Heart left ventricle (tissue), 16 donors: Measurements from ENCODE around the gene SPSB4. TPM values are rescaled to one million over a fixed set of nuclear protein-coding genes. Genes with fewer than 3 reads are reported as not detected.

Source experiments
- ATAC-seq, 4 donors: fragments of 200-7000 bp; cut with Tn5 transposase; one replicate each; pipeline ENCODE4 v1.9.1; 2020 to 2022; ENCODE audit warnings: moderate library complexity in 4 of 4, mild to moderate bottlenecking in 3 of 4, moderate number of reproducible peaks in 1 of 4
- DNase-seq, 5 donors: peaks; one replicate each; pipeline ENCODE4 v3.0.0-alpha.2; 2020
- H3K27ac ChIP-seq, 12 donors: fragments of 200-600 bp; sonication (generic) in 4 of 12; one replicate each; pipeline versions ENCODE4 v1.5.0 to v1.8.0; 2016 to 2022; ENCODE audit warnings: mild to moderate bottlenecking in 2 of 12
- H3K27me3 ChIP-seq, 9 donors: fragments of 200-600 bp; sonication (generic) in 2 of 9; one replicate each; pipeline versions ENCODE4 v1.5.1 to v1.8.0; 2016 to 2022; ENCODE audit warnings: mild to moderate bottlenecking in 3 of 9
- H3K36me3 ChIP-seq, 9 donors: fragments of 200-600 bp; sonication (generic) in 2 of 9; one replicate each; pipeline versions ENCODE4 v1.5.0 to v1.8.0; 2018 to 2022; ENCODE audit warnings: mild to moderate bottlenecking in 2 of 9
- H3K4me1 ChIP-seq, 12 donors: fragments of 200-600 bp; sonication (generic) in 4 of 12; one replicate each; pipeline versions ENCODE4 v1.5.0 to v1.8.0; 2016 to 2022; ENCODE audit warnings: mild to moderate bottlenecking in 3 of 12
- H3K4me3 ChIP-seq, 12 donors: fragments of 200-600 bp; sonication (generic) in 4 of 12; one replicate each; pipeline versions ENCODE4 v1.5.0 to v1.8.0; 2017 to 2022; ENCODE audit warnings: mild to moderate bottlenecking in 9 of 12, moderate library complexity in 4 of 12
- H3K9me3 ChIP-seq, 12 donors: fragments of 200-600 bp; sonication (generic) in 4 of 12; one replicate each; pipeline versions ENCODE4 v1.5.0 to v1.8.0; 2016 to 2022; ENCODE audit warnings: mild to moderate bottlenecking in 1 of 12
- POLR2A ChIP-seq, 2 donors: fragments of 450-650 bp; IDR thresholded peaks; one replicate each; pipeline ENCODE4 v1.6.1; 2017; ENCODE audit warnings: antibody characterized with exemption in 2 of 2, mild to moderate bottlenecking in 2 of 2, moderate library complexity in 2 of 2
- WGBS, 4 donors: extraction: QIAGEN DNeasy Blood & Tissue Kit in 2 of 4; methylation state at CpG; one replicate each; pipeline versions ENCODE4 v1.1.5 to v1.1.7; 2013 to 2018; 5-methylcytosine and 5-hydroxymethylcytosine counted together
- intact Hi-C, 10 donors: fragments of 100-400 bp; cut with DNase I; formaldehyde crosslinking; loops; one replicate each; pipeline versions ENCODE4 v1.11.1 to v1.14.2; 2022
- polyA plus RNA-seq, 2 donors: library from polyadenylated mRNA; stranded (reverse); fragments of 200-250 nt; gene quantifications; one replicate each; pipeline ENCODE4 v1.2.3, GENCODE V29; 2013
- total RNA-seq, 9 donors: library from RNA; depleted of rRNA in 2 of 9; stranded (reverse); fragments of >200 nt in 2 of 9; fragmentation: NEBNext Ultra II Directional in 3 of 9; extraction: Animal tissue kit (Norgen Biotek cat#: 25700) in 3 of 9; gene quantifications; one replicate each; pipeline versions ENCODE4 v1.1.0 to v1.2.4, GENCODE V29; 2016 to 2023
- TF ChIP-seq, protein P1 (sequence below), 12 donors: fragments of 200-600 bp; sonication (generic) in 4 of 12; IDR thresholded peaks; one replicate each; pipeline versions ENCODE4 v1.5.0 to v1.8.0; 2018 to 2022; ENCODE audit warnings: antibody characterized with exemption in 12 of 12, mild to moderate bottlenecking in 5 of 12
- donor health status: ischemic (EF 13 %, LVEDD 7.1; RV severe dilation, severe dysfunction).
- donor health status: healthy with polysubstance abuse.
- donor health status: DM: no; HTN: yes; CAD: no.
- donor health status: DM: no; HTN: no; CAD: no.
- donor health status: ischemic (EF 25% LVEDD 6.9; RV normal size, moderate dysfunction).
- donor health status: ischemic (EF 25% LVEDD 5.7; RV mildly dilated, moderate dysfunction).
- donor health status: healthy.
- donor health status: DM: yes; HTN: yes; CAD: no.
- donor health status: ischemic (EF 35%, LVEDD 5.7; RV mildly dilated, moderate dysfunction).
- donor health status: nonischemic (EF 11% LVEDD 7.7; RV severe dilation, severe dysfunction).
- donor health status: DM: yes; HTN: yes; CAD: no.
- donor health status: PGD.
- donor health status: ischemic (EF 29% LVEDD 5.4; RV normal size, mild dysfunction).
- donor health status: nonischemic (EF 23%, LVEDD 6.1; RV moderate dilation, normal function).

Gene SPSB4
- total and polyA plus RNA-seq, 11 donors = 3.3 to 11.1 (median 4.8) TPM

DNA sequence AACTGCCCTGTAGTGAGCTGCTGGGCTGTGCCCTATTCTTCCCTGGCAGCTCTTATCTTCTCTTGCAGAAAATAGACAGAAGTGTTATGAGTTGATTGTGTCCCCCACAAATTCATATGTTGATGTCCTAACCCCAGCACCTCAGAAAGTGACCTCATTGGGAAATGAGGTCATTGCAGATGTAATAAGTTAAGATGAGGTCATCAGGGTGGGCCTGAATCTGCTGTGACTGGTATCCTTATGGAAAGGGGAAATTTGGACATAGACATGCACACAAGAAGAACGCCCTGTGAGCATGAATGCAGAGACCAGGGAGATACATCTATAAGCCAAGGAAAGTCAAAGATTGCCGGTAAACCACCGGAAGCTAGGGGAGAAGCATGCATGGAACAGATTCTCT, 49.0 kb downstream of the SPSB4 start:
- Histone ChIP-seq H3K4me1 (peaks cover 0 to 31% (median 12%) of the 10 kb centered on the region in 12 donors), H3K27ac (no peak overlapping the region), H3K36me3 (no peaks in the 10 kb centered on the region), H3K9me3 (no peaks in the 10 kb centered on the region), H3K4me3 (no peak overlapping the region), H3K27me3 (no peaks in the 10 kb centered on the region)
- 89 to 97% (median 96%) methylated on average over 3 of the region's 3 CpGs for WGBS, 4 donors
- DNase-seq (no peak), ATAC-seq (no peak)
- no peak for TF ChIP-seq POLR2A (IDR thresholded peaks at IDR 0.05)
- TF ChIP-seq, protein P1, sequence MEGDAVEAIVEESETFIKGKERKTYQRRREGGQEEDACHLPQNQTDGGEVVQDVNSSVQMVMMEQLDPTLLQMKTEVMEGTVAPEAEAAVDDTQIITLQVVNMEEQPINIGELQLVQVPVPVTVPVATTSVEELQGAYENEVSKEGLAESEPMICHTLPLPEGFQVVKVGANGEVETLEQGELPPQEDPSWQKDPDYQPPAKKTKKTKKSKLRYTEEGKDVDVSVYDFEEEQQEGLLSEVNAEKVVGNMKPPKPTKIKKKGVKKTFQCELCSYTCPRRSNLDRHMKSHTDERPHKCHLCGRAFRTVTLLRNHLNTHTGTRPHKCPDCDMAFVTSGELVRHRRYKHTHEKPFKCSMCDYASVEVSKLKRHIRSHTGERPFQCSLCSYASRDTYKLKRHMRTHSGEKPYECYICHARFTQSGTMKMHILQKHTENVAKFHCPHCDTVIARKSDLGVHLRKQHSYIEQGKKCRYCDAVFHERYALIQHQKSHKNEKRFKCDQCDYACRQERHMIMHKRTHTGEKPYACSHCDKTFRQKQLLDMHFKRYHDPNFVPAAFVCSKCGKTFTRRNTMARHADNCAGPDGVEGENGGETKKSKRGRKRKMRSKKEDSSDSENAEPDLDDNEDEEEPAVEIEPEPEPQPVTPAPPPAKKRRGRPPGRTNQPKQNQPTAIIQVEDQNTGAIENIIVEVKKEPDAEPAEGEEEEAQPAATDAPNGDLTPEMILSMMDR (IDR thresholded peaks at IDR 0.05) = no peak
- intact Hi-C loops = loop anchor here in 4 of 10 donors (5.0 to 10.0 kb wide), 4 partner anchors 45 to 205 kb away; partner anchors contain the start of gene SPSB4 (in 2 of the 4)

DNA sequence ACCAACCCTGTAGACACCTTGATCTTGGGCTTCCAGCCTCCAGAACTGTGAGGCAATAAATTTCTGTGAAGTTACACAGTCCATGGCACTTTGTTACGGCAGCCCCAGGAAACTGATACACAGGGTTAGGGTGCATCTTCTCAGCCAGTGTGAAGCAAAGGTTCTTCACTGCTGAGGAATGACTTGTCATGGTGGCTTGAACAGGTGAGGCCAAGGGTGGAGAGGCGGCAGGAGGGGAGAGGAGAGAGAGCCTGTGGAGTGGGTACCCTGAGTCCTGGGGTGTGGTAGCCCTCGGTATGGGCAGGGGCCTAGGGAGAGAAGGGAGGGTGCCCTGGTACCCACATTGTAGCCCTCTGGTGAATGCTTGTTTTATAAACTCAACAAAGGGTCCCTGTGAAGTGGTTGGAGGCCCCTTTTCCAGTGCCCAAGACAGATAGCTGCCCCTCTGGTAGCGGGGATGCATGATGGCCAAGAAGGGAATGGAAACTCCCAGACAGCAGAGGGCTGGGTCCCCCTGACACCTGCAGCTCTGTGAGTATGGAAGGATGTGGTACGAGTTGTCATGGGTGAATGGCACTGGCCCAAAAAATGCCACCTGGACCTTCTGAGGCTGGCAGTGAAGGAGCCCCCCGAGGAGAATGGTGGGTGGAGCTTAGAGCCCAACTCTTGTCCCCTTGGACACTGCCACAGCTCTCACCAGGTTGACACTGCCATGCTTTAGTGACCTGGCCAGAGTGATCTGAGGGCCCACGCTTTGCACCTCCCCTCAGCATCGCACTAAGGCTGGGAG, 49.6 kb downstream of the SPSB4 start:
- Histone ChIP-seq H3K27me3 (no peaks in the 10 kb centered on the region), H3K36me3 (no peaks in the 10 kb centered on the region), H3K4me1 (peaks cover 0 to 25% (median 7%) of the 10 kb centered on the region in 12 donors), H3K9me3 (no peaks in the 10 kb centered on the region), H3K27ac (no peak overlapping the region), H3K4me3 (no peak overlapping the region)
- WGBS, 4 donors = 89 to 97% (median 93%) methylated on average over 6 to 8 of the region's 8 CpGs
- intact Hi-C loops = loop anchor here in 4 of 10 donors (5.0 to 10.0 kb wide), 4 partner anchors 46 to 206 kb away; partner anchors contain the start of gene SPSB4 (in 2 of the 4)
- TF ChIP-seq, protein P1 (IDR thresholded peaks at IDR 0.05) = no peak
- no peak for TF ChIP-seq POLR2A (IDR thresholded peaks at IDR 0.05)
- DNase-seq (no peak), ATAC-seq (no peak)

DNA sequence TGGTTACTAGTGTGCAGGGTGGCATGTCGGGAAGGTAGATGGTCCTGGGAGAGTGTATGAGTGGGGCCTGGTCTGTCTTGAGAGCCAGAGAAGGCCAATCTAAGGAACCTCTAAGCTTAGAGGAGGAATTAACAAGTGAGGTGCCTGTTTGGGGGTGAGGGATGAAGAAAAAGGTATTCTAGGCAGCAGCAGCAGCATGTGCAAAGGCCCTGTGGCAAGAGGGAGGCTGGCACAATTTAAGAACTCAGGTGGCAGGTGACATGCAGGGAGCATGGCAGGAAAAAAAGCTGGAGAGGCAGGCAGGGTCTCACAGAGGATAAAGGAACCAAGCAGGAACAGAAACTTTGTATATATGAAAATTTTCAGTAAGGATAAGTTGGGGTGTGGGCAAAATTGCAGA, 51.2 kb downstream of the SPSB4 start:
- TF ChIP-seq POLR2A (IDR thresholded peaks at IDR 0.05) = no peak
- TF ChIP-seq, protein P1 (IDR thresholded peaks at IDR 0.05) = no peak
- no peak overlapping the region for H3K4me3 ChIP-seq
- 96 to 100% (median 97%) methylated on average over 1 of the region's 1 CpG for WGBS, 4 donors
- no peaks in the 10 kb centered on the region for H3K9me3 ChIP-seq
- intact Hi-C loops = loop anchor here in 4 of 10 donors (5.0 to 10.0 kb wide), 4 partner anchors 48 to 208 kb away; partner anchors contain the start of gene SPSB4 (in 2 of the 4)
- DNase-seq = no peak
- peaks cover 0 to 13% (median 0%) of the 10 kb centered on the region in 12 donors for H3K4me1 ChIP-seq
- H3K27me3 ChIP-seq = no peaks in the 10 kb centered on the region
- H3K27ac ChIP-seq = no peak overlapping the region
- H3K36me3 ChIP-seq = no peaks in the 10 kb centered on the region
- no peak for ATAC-seq

DNA sequence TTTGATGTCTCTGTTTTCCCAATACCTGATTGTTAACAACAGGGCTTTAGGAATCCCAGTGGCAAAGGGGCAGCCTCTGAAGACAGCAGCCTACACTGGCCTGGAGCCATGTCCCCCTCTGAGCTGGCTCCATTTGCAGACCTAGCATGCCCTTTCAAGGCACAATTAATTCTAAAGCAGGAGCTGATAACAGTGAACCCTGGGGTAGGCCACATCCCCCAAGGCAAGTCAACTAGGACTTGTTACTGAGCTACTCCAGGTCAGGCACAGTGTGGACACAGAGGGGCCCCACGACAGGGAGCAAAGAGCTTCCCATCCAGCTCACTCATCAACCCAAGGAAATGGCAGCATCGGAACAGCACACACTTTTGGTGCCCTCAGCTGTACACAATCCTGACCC, 51.9 kb downstream of the SPSB4 start:
- no peaks in the 10 kb centered on the region for H3K36me3 ChIP-seq
- 68 to 89% (median 73%) methylated on average over 2 of the region's 2 CpGs for WGBS, 4 donors

More for the DNA sequence above, 51.9 kb downstream of the SPSB4 start:
- ATAC-seq (no peak), DNase-seq (no peak)
- no peak overlapping the region for H3K4me3 ChIP-seq
- intact Hi-C loops = loop anchor here in 4 of 10 donors (5.0 to 10.0 kb wide), 4 partner anchors 48 to 208 kb away; partner anchors contain the start of gene SPSB4 (in 2 of the 4)
- no peaks in the 10 kb centered on the region for H3K9me3 ChIP-seq
- peaks cover 0 to 12% (median under 1%) of the 10 kb centered on the region in 12 donors for H3K4me1 ChIP-seq
- no peaks in the 10 kb centered on the region for H3K27me3 ChIP-seq
- no peak overlapping the region for H3K27ac ChIP-seq
- no peak for TF ChIP-seq POLR2A (IDR thresholded peaks at IDR 0.05)
- TF ChIP-seq, protein P1 (IDR thresholded peaks at IDR 0.05) = no peak
